DMS 273 treated with DMSO at 0.1 percent for 48 hours (cell line): ENCODE data around the gene MYCBPAP.
A peak's percentile ranks its signal among the peaks of the same experiment; 100 is the strongest.

Experiments used
- DNase-seq: peaks from one replicate; lab custom pipeline; 2025; lab: John Stamatoyannopoulos, UW

MYCBPAP gene

GRCh38 chr17:50537721-50538548 is 29.7 kb downstream of the MYCBPAP start:
- no peak for DNase-seq

- no peak for DNase-seq
These were observed 30.5 kb downstream of the MYCBPAP start for GRCh38 chr17:50538549-50539410.

GRCh38 chr17:50539762-50540559 is 31.7 kb downstream of the MYCBPAP start:
- DNase-seq = no peak

GRCh38 chr17:50540560-50541401 is 32.5 kb downstream of the MYCBPAP start:
- no peak for DNase-seq

GRCh38 chr17:50541402-50541715 is 33.1 kb downstream of the MYCBPAP start:
- no peak for DNase-seq

GRCh38 chr17:50541716-50542688 is 33.8 kb downstream of the MYCBPAP start:
- peak; percentile 27 for DNase-seq

- no peak for DNase-seq
These were observed 34.8 kb downstream of the MYCBPAP start for GRCh38 chr17:50542795-50543774.

GRCh38 chr17:50544516-50544915 is 36.3 kb downstream of the MYCBPAP start:
- DNase-seq = no peak

GRCh38 chr17:50545311-50545710 is 37.1 kb downstream of the MYCBPAP start:
- no peak for DNase-seq

- DNase-seq = no peak
These were observed 38.4 kb downstream of the MYCBPAP start for GRCh38 chr17:50546701-50547034.

- DNase-seq = peak; percentile 77
These were observed 38.9 kb downstream of the MYCBPAP start, which contains the start of gene SPATA20 for GRCh38 chr17:50547035-50547735. SPATA20 (plus strand) TSS chr17:50547174; CDS start chr17:50547209, 35 bp downstream.

GRCh38 chr17:50547736-50548083 is 39.5 kb downstream of the MYCBPAP start:
- no peak for DNase-seq

- no peak for DNase-seq
These were observed 40.6 kb downstream of the MYCBPAP start for GRCh38 chr17:50548831-50549230.

GRCh38 chr17:50549256-50549941 is 41.2 kb downstream of the MYCBPAP start:
- DNase-seq = no peak

- DNase-seq = no peak
These were observed 41.7 kb downstream of the MYCBPAP start for GRCh38 chr17:50549969-50550368.

GRCh38 chr17:50550661-50551432 is 42.6 kb downstream of the MYCBPAP start:
- no peak for DNase-seq

GRCh38 chr17:50551433-50551815 is 43.2 kb downstream of the MYCBPAP start:
- DNase-seq = no peak
